ENCODE results near the gene PLSCR2.

GRCh38 chr3:146466604-146467003 lies 2.8 kb downstream of the PLSCR2 start:
- no peak for TF ChIP-seq EP300 (IDR thresholded peaks at IDR 0.05)
- no peak for TF ChIP-seq CTCF (IDR thresholded peaks at IDR 0.05)
- TF ChIP-seq POLR2AphosphoS5 (IDR thresholded peaks at IDR 0.05): no peak
